HG02763 (cell line): Measurements from ENCODE around the gene CISD2.
"Not testable (repeated sequence)": the region's sequence is repeated elsewhere in the genome, so short reads cannot be mapped to it uniquely, and the experiment has no call there.

Experiments
- ATAC-seq: cut with Tn5 transposase; IDR thresholded peaks from one replicate; pipeline ENCODE4 v1.9.1; 2021; ENCODE audit warnings: mild to moderate bottlenecking, moderate library complexity; ENCODE audit not compliant: unreplicated experiment

Gene CISD2

GRCh38 chr4:102901804-102902203, 33.0 kb downstream of the CISD2 start:
- no peak for ATAC-seq

- ATAC-seq: no peak
Measured at GRCh38 chr4:102918859-102919258, 50.1 kb downstream of the CISD2 start.

- ATAC-seq: not testable (repeated sequence)
Measured at GRCh38 chr4:102919697-102920096, 50.9 kb downstream of the CISD2 start.

GRCh38 chr4:102935716-102936115, 66.9 kb downstream of the CISD2 start:
- no peak for ATAC-seq

- ATAC-seq: not testable (repeated sequence)
Measured at GRCh38 chr4:102938063-102938462, 69.3 kb downstream of the CISD2 start.
